ENCODE measurements around the gene RSAD2. TPM values are rescaled to one million over a fixed set of nuclear protein-coding genes. Genes with fewer than 3 reads are reported as not detected.

RSAD2 gene
- not detected for polyA plus RNA-seq (2013, experiment 1 of 2)
- not detected for polyA plus RNA-seq (2013, experiment 2 of 2)

GRCh38 chr2:6877402-6878304, at the start of gene RSAD2:
TSS of gene RSAD2 (plus strand) at chr2:6877777. CDS start at chr2:6877801, 24 bp downstream.
- H3K27ac ChIP-seq (ENCODE audit: low read depth, low read length), result no peak within 1 kb of the TSS
- no peaks in the 10 kb centered on the region for H3K4me1 ChIP-seq (ENCODE audit: insufficient read depth, low read length)

GRCh38 chr2:6828299-6828584, 49.3 kb upstream of the RSAD2 start:
- no peak overlapping the region for H3K4me3 ChIP-seq (ENCODE audit: low read length)
- no peaks in the 10 kb centered on the region for H3K27me3 ChIP-seq (ENCODE audit: insufficient read depth, low read length)
- no peak overlapping the region for H3K27ac ChIP-seq (ENCODE audit: low read depth, low read length)
- H3K36me3 ChIP-seq (ENCODE audit: insufficient read depth, low read length), result no peaks in the 10 kb centered on the region
- H3K9ac ChIP-seq (ENCODE audit: low read depth, low read length), result no peak overlapping the region
- peaks cover 22% of the 10 kb centered on the region for H3K9me3 ChIP-seq (ENCODE audit: insufficient read depth, low read depth, low read length)
- WGBS, result 13% methylated on average over 1 of the region's 2 CpGs
- peaks cover 4% of the 10 kb centered on the region; the same call in 1 of the 2 replicates for H3K4me1 ChIP-seq (ENCODE audit: insufficient read depth, low read length)

More at GRCh38 chr2:6877402-6878304, at the start of gene RSAD2:
- no peak within 1 kb of the TSS for H3K4me3 ChIP-seq (ENCODE audit: low read length)
- H3K27me3 ChIP-seq (ENCODE audit: insufficient read depth, low read length), result no peaks in the 10 kb centered on the region
- H3K9me3 ChIP-seq (ENCODE audit: insufficient read depth, low read depth, low read length), result peaks cover 26% of the 10 kb centered on the region; the same call in 1 of the 2 replicates
- no peaks in the 10 kb centered on the region for H3K36me3 ChIP-seq (ENCODE audit: insufficient read depth, low read length)
- 90% methylated on average over 7 of the region's 10 CpGs for WGBS
- no peak within 1 kb of the TSS for H3K9ac ChIP-seq (ENCODE audit: low read depth, low read length)

- H3K4me3 ChIP-seq (ENCODE audit: low read length), result no peak overlapping the region
- no peaks in the 10 kb centered on the region for H3K4me1 ChIP-seq (ENCODE audit: insufficient read depth, low read length)
- WGBS, result 60% methylated on average over 1 of the region's 1 CpG
- no peaks in the 10 kb centered on the region for H3K36me3 ChIP-seq (ENCODE audit: insufficient read depth, low read length)
- H3K9ac ChIP-seq (ENCODE audit: low read depth, low read length), result no peak overlapping the region
- H3K27me3 ChIP-seq (ENCODE audit: insufficient read depth, low read length), result no peaks in the 10 kb centered on the region
- peaks cover 22% of the 10 kb centered on the region for H3K9me3 ChIP-seq (ENCODE audit: insufficient read depth, low read depth, low read length)
- H3K27ac ChIP-seq (ENCODE audit: low read depth, low read length), result no peak overlapping the region
Measured at GRCh38 chr2:6831229-6831628, 46.3 kb upstream of the RSAD2 start.

GRCh38 chr2:6832596-6833299, 44.8 kb upstream of the RSAD2 start:
- H3K36me3 ChIP-seq (ENCODE audit: insufficient read depth, low read length), result no peaks in the 10 kb centered on the region
- peaks cover 22% of the 10 kb centered on the region for H3K9me3 ChIP-seq (ENCODE audit: insufficient read depth, low read depth, low read length)
- whole genome bisulfite sequencing, result 93% methylated on average over 1 of the region's 2 CpGs
- no peaks in the 10 kb centered on the region for H3K27me3 ChIP-seq (ENCODE audit: insufficient read depth, low read length)
- no peak overlapping the region for H3K27ac ChIP-seq (ENCODE audit: low read depth, low read length)
- H3K9ac ChIP-seq (ENCODE audit: low read depth, low read length), result no peak overlapping the region
- no peak overlapping the region for H3K4me3 ChIP-seq (ENCODE audit: low read length)
- no peaks in the 10 kb centered on the region for H3K4me1 ChIP-seq (ENCODE audit: insufficient read depth, low read length)

GRCh38 chr2:6833300-6833604, 44.3 kb upstream of the RSAD2 start:
- no CpG with 5 or more reads among the region's 2 CpGs for WGBS
- no peak overlapping the region for H3K9ac ChIP-seq (ENCODE audit: low read depth, low read length)
- H3K4me3 ChIP-seq (ENCODE audit: low read length), result no peak overlapping the region
- H3K9me3 ChIP-seq (ENCODE audit: insufficient read depth, low read depth, low read length), result peaks cover 22% of the 10 kb centered on the region
- H3K4me1 ChIP-seq (ENCODE audit: insufficient read depth, low read length), result no peaks in the 10 kb centered on the region
- no peaks in the 10 kb centered on the region for H3K36me3 ChIP-seq (ENCODE audit: insufficient read depth, low read length)
- H3K27me3 ChIP-seq (ENCODE audit: insufficient read depth, low read length), result no peaks in the 10 kb centered on the region
- H3K27ac ChIP-seq (ENCODE audit: low read depth, low read length), result no peak overlapping the region

GRCh38 chr2:6834163-6834562, 43.4 kb upstream of the RSAD2 start:
- no peak overlapping the region for H3K9ac ChIP-seq (ENCODE audit: low read depth, low read length)
- H3K9me3 ChIP-seq (ENCODE audit: insufficient read depth, low read depth, low read length), result peaks cover 22% of the 10 kb centered on the region
- no peaks in the 10 kb centered on the region for H3K36me3 ChIP-seq (ENCODE audit: insufficient read depth, low read length)
- no peaks in the 10 kb centered on the region for H3K27me3 ChIP-seq (ENCODE audit: insufficient read depth, low read length)
- no peak overlapping the region for H3K27ac ChIP-seq (ENCODE audit: low read depth, low read length)
- no peak overlapping the region for H3K4me3 ChIP-seq (ENCODE audit: low read length)
- no peaks in the 10 kb centered on the region for H3K4me1 ChIP-seq (ENCODE audit: insufficient read depth, low read length)

- Histone ChIP-seq H3K9ac (ENCODE audit: low read depth, low read length) (no peak overlapping the region), H3K27me3 (ENCODE audit: insufficient read depth, low read length) (no peaks in the 10 kb centered on the region), H3K9me3 (ENCODE audit: insufficient read depth, low read depth, low read length) (peaks cover 26% of the 10 kb centered on the region), H3K4me3 (ENCODE audit: low read length) (no peak overlapping the region), H3K27ac (ENCODE audit: low read depth, low read length) (no peak overlapping the region), H3K4me1 (ENCODE audit: insufficient read depth, low read length) (no peaks in the 10 kb centered on the region), H3K36me3 (ENCODE audit: insufficient read depth, low read length) (no peaks in the 10 kb centered on the region)
Measured at GRCh38 chr2:6835467-6835866, 42.1 kb upstream of the RSAD2 start.

GRCh38 chr2:6838673-6839319, 38.8 kb upstream of the RSAD2 start:
- WGBS, result 96% methylated on average over 4 of the region's 4 CpGs
- H3K27me3 ChIP-seq (ENCODE audit: insufficient read depth, low read length), result no peaks in the 10 kb centered on the region
- no peak overlapping the region for H3K9ac ChIP-seq (ENCODE audit: low read depth, low read length)
- no peaks in the 10 kb centered on the region for H3K4me1 ChIP-seq (ENCODE audit: insufficient read depth, low read length)
- no peak overlapping the region for H3K27ac ChIP-seq (ENCODE audit: low read depth, low read length)
- H3K36me3 ChIP-seq (ENCODE audit: insufficient read depth, low read length), result no peaks in the 10 kb centered on the region
- H3K9me3 ChIP-seq (ENCODE audit: insufficient read depth, low read depth, low read length), result peaks cover 35% of the 10 kb centered on the region
- no peak overlapping the region for H3K4me3 ChIP-seq (ENCODE audit: low read length)

GRCh38 chr2:6841537-6842287, 35.9 kb upstream of the RSAD2 start:
- Histone ChIP-seq H3K36me3 (ENCODE audit: insufficient read depth, low read length) (no peaks in the 10 kb centered on the region), H3K4me3 (ENCODE audit: low read length) (no peak overlapping the region), H3K9ac (ENCODE audit: low read depth, low read length) (no peak overlapping the region), H3K4me1 (ENCODE audit: insufficient read depth, low read length) (no peaks in the 10 kb centered on the region), H3K27ac (ENCODE audit: low read depth, low read length) (no peak overlapping the region), H3K9me3 (ENCODE audit: insufficient read depth, low read depth, low read length) (peaks cover 65% of the 10 kb centered on the region), H3K27me3 (ENCODE audit: insufficient read depth, low read length) (no peaks in the 10 kb centered on the region)
- WGBS, result 95% methylated on average over 2 of the region's 2 CpGs

GRCh38 chr2:6845312-6845711, 32.3 kb upstream of the RSAD2 start:
- H3K36me3 ChIP-seq (ENCODE audit: insufficient read depth, low read length), result no peaks in the 10 kb centered on the region
- H3K4me3 ChIP-seq (ENCODE audit: low read length), result no peak overlapping the region
- no peak overlapping the region for H3K27ac ChIP-seq (ENCODE audit: low read depth, low read length)
- H3K9ac ChIP-seq (ENCODE audit: low read depth, low read length), result no peak overlapping the region
- H3K27me3 ChIP-seq (ENCODE audit: insufficient read depth, low read length), result no peaks in the 10 kb centered on the region
- H3K4me1 ChIP-seq (ENCODE audit: insufficient read depth, low read length), result no peaks in the 10 kb centered on the region
- peaks cover 89% of the 10 kb centered on the region for H3K9me3 ChIP-seq (ENCODE audit: insufficient read depth, low read depth, low read length)
- WGBS, result 86% methylated on average over 2 of the region's 3 CpGs

- H3K36me3 ChIP-seq (ENCODE audit: insufficient read depth, low read length), result no peaks in the 10 kb centered on the region
- no peak overlapping the region for H3K4me3 ChIP-seq (ENCODE audit: low read length)
- 85% methylated on average over 1 of the region's 2 CpGs for WGBS
- H3K27ac ChIP-seq (ENCODE audit: low read depth, low read length), result no peak overlapping the region
- no peaks in the 10 kb centered on the region for H3K27me3 ChIP-seq (ENCODE audit: insufficient read depth, low read length)
- H3K9me3 ChIP-seq (ENCODE audit: insufficient read depth, low read depth, low read length), result peaks cover 84% of the 10 kb centered on the region
- H3K4me1 ChIP-seq (ENCODE audit: insufficient read depth, low read length), result no peaks in the 10 kb centered on the region
- H3K9ac ChIP-seq (ENCODE audit: low read depth, low read length), result no peak overlapping the region
Measured at GRCh38 chr2:6845903-6846302, 31.7 kb upstream of the RSAD2 start.
